Measurements from ENCODE around the gene C2CD4D. TPM values are rescaled to one million over a fixed set of nuclear protein-coding genes. Genes with fewer than 3 reads are reported as not detected.

C2CD4D gene

DNA sequence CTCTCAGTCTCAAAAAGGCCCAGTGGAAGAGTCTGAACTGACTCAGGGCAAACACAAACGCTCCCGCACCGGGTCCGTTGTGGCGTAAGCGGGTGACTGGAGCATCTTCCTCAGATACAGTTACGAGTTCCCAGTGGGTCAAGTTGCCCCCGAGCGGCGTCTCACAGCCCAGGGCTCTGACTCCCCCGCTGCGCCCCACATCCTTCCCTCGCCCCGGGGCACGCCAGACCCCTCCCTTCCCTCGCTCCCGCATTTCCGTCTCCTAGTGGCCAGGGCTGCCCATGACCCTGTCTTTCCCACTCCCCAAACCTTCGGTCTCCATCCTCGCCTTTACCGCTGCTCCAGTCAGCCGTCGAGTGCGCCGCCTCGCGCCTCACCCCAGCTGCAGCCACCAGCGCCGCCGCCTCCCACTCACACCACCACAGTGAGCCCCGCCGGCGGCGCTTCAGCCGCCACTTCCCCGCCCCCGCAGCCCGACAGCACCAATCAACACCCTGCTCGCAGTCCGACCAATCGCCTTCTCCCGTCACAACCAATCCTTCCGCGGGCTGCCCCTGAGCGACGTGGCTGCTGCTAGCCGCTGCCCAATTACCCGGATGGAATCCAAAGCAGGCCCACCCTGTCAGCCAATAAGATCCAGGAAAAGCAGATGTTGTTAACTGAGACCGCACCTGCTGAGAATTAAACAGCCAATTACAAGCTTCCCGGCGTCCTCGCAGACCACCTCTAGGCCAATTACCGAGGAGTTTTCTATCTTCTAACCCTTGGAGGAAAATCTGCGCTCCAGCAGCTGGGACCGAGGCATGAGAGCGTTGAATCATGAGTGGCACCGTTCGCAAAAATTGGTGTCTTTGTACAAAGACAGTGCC lies 49.3 kb downstream of the C2CD4D start, which contains the start of gene TDRKH:
Gene TDRKH, minus strand, starts transcription at position 430 of the 869 bp plus-strand sequence. CDS start 7,478 bp downstream, outside the sequence.
- Histone ChIP-seq H3K27ac (ENCODE audit: low read length, poor library complexity, severe bottlenecking) (no peak within 1 kb of the TSS), H3K79me1 (replicated peaks; ENCODE audit: low read length, poor library complexity, severe bottlenecking) (peaks cover 1% of the 10 kb centered on the region), H2AK5ac (ENCODE audit: low read length, severe bottlenecking) (no peak within 1 kb of the TSS), H2BK120ac (ENCODE audit: low read depth, low read length) (no peak within 1 kb of the TSS), H3K14ac (ENCODE audit: low read length in 2 of 2) (peak within 1 kb of the TSS in 1 of 2 experiments; percentile 95), H3K23ac (ENCODE audit: low read length in 2 of 2) (peak within 1 kb of the TSS in 1 of 2 experiments; percentile 23), H4K91ac (ENCODE audit: low read length) (peak within 1 kb of the TSS; percentile 18), H3K4me3 (ENCODE audit: insufficient read depth in 1 of 2, low read depth in 1 of 2, low read length in 2 of 2) (peak within 1 kb of the TSS; percentile 71 to 87), H2BK12ac (ENCODE audit: low read length in 2 of 2) (peak within 1 kb of the TSS in 1 of 2 experiments; percentile 72), H3K27me3 (ENCODE audit: control insufficient read depth in 1 of 2, insufficient read depth in 1 of 2, low read length in 2 of 2) (peaks cover under 1 to 3% of the 10 kb centered on the region in 2 experiments), H3K4me2 (ENCODE audit: low read length, poor library complexity, severe bottlenecking) (peak within 1 kb of the TSS; percentile 98), H3K4me1 (ENCODE audit: control insufficient read depth, insufficient read depth, low read depth, low read length) (peaks cover 6% of the 10 kb centered on the region), H3K4ac (ENCODE audit: low read depth in 1 of 2, low read length in 2 of 2) (peak within 1 kb of the TSS in 1 of 2 experiments; percentile 85), H2BK15ac (ENCODE audit: low read depth, poor library complexity, severe bottlenecking) (no peak within 1 kb of the TSS), H3K9me3 (ENCODE audit: control insufficient read depth, low read length) (no peaks in the 10 kb centered on the region), H2BK5ac (ENCODE audit: low read depth, low read length, poor library complexity, severe bottlenecking) (no peak within 1 kb of the TSS), H3K18ac (ENCODE audit: low read depth in 1 of 2, low read length in 2 of 2) (peak within 1 kb of the TSS in 1 of 2 experiments; percentile 85), H3K9ac (ENCODE audit: low read length) (peak within 1 kb of the TSS; percentile 58), H3K36me3 (ENCODE audit: control insufficient read depth in 1 of 2, insufficient read depth in 2 of 2, low read depth in 1 of 2, low read length in 2 of 2) (no peaks in the 10 kb centered on the region), H2AFZ (ENCODE audit: low read depth, low read length) (peak within 1 kb of the TSS; percentile 98), H4K8ac (ENCODE audit: low read length) (peak within 1 kb of the TSS; percentile 35)
- WGBS: under 1% methylated on average over 57 of the region's 58 CpGs
- peak; percentile 100 for DNase-seq

Small RNA genes lying within 50 kb of the gene (small RNA-seq; reads per million reads assigned to genes)
- not detected for gene RF00019 (ENCODE audit: low read depth)
